IPS-18a (cell line): Measurements from ENCODE around the gene NSUN7.

ENCODE experiments used
- H3K27ac ChIP-seq: one replicate; pipeline ENCODE4 v1.5.1; 2013; ENCODE audit warnings: low read length
- H3K27me3 ChIP-seq: one replicate; pipeline ENCODE4 v1.6.1; 2013; ENCODE audit warnings: mild to moderate bottlenecking, low read length; ENCODE audit not compliant: control insufficient read depth, insufficient read depth
- H3K36me3 ChIP-seq: one replicate; pipeline ENCODE4 v1.6.1; 2013; ENCODE audit warnings: low read depth, low read length; ENCODE audit not compliant: control insufficient read depth
- H3K4me1 ChIP-seq: one replicate; pipeline ENCODE4 v1.6.1; 2013; ENCODE audit warnings: low read depth, low read length; ENCODE audit not compliant: control insufficient read depth
- H3K4me3 ChIP-seq: one replicate; pipeline ENCODE4 v1.5.1; 2013; ENCODE audit warnings: low read length
- H3K9ac ChIP-seq: one replicate; pipeline ENCODE4 v1.6.1; 2013; ENCODE audit warnings: mild to moderate bottlenecking, low read length, moderate library complexity
- H3K9me3 ChIP-seq: one replicate; pipeline ENCODE4 v1.6.1; 2013; ENCODE audit warnings: low read depth, low read length; ENCODE audit not compliant: control insufficient read depth

Gene NSUN7

DNA sequence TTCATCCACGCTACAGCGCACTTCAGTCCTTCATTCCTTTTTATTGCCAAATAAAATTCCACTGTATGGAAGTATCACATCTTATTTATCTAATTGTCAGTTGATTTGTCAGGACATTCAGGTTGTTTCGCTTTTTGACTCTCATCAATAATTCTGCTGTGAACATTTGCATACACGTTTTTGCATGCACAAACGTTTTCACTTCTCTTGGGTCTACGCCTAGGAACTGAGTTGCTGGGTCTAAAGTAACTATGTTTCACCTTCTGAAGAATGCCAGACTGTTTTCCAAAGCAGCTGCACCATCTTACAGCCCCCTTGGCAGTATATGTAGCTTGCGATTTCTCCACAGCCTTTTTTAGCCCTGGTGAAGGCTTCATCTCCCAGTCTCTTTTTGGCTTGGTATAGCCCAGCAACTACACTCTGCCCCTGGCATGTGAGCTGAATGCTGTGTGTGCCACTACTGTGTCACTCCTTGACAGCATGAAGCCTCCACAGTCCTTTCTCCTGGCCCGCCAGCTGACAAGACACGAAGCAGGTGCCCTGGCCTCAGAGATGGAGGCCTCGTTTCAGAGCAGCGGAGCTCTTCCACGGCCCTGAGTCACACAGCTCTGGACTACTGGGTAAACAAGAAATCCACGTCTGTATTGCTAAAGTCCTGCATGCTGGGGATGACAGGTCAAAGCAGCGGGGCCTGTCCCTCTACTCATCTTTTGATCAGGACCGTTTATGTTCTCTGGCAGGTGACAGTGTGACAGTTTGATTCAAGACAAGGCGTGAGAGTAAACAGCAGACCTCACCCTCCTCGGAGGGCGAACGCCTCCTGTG lies 75.5 kb downstream of the NSUN7 start:
- Histone ChIP-seq H3K9me3 (no peaks in the 10 kb centered on the region), H3K4me1 (no peaks in the 10 kb centered on the region), H3K36me3 (peaks cover 68% of the 10 kb centered on the region), H3K27me3 (no peaks in the 10 kb centered on the region), H3K4me3 (no peak overlapping the region), H3K9ac (no peak overlapping the region), H3K27ac (no peak overlapping the region)

DNA sequence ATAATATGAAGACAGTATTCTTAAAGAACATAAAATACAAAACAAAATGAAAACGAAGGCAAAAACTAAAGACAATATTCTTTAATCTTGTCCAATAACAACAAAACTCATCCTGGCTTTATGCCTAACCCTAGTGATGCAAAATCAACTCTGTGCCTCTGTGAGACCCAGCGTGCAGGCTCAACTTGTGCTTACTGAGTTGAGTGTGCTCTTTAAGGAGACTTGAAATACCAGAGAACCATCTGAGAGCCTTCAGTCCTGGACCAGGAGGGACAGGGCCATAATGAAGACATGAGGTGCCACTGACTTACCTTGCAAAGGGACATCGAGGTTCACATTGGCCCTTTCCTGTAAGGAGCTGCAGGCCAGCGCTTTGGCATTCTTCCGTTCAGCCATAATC lies 77.1 kb downstream of the NSUN7 start:
- Histone ChIP-seq H3K9me3 (no peaks in the 10 kb centered on the region), H3K9ac (no peak overlapping the region), H3K27me3 (no peaks in the 10 kb centered on the region), H3K27ac (no peak overlapping the region), H3K4me1 (no peaks in the 10 kb centered on the region), H3K36me3 (peaks cover 59% of the 10 kb centered on the region), H3K4me3 (no peak overlapping the region)

DNA sequence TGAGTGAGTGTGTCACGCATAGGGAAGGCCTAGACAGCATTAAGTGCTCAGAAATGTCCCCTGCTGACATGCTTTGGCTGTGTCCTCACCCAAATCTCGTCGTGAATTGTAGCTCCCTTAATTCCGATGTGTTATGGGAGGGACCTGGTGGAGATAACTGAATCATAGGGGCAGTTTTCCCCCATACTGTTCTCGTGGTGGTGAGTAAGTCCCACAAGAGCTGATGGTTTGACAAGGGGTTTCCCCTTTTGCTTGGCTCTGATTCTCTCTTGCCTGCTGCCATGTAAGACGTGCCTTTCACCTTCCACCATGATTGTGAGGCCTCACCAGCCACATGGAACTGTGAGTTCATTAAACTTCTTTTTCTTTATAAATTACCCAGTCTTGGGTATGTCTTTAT lies 78.0 kb downstream of the NSUN7 start:
- no peak overlapping the region for H3K4me3 ChIP-seq
- no peaks in the 10 kb centered on the region for H3K9me3 ChIP-seq
- peaks cover 50% of the 10 kb centered on the region for H3K36me3 ChIP-seq
- H3K4me1 ChIP-seq, result no peaks in the 10 kb centered on the region
- no peak overlapping the region for H3K9ac ChIP-seq
- H3K27me3 ChIP-seq, result no peaks in the 10 kb centered on the region
- no peak overlapping the region for H3K27ac ChIP-seq

DNA sequence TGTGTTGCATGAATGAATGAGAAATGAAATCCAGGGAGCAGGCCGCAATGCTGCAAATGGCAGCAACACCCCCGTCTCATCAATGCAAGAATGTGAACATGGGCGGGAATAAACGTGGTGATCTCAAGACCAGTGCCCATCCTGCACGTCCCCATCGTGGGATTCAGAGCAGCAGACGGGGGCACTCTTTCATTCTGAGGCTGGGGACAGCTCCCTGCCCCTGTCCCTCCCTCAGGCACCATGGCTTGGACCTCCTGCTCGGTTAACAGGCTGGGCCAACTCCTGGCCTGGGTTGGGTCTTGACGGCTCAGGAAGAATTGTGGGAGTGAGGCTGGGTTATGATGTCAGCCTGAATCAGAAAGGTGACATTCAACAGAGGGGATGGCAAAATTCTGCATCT lies 78.9 kb downstream of the NSUN7 start:
- Histone ChIP-seq H3K4me3 (no peak overlapping the region), H3K4me1 (no peaks in the 10 kb centered on the region), H3K27ac (no peak overlapping the region), H3K36me3 (peaks cover 41% of the 10 kb centered on the region), H3K9me3 (no peaks in the 10 kb centered on the region), H3K9ac (no peak overlapping the region), H3K27me3 (no peaks in the 10 kb centered on the region)

DNA sequence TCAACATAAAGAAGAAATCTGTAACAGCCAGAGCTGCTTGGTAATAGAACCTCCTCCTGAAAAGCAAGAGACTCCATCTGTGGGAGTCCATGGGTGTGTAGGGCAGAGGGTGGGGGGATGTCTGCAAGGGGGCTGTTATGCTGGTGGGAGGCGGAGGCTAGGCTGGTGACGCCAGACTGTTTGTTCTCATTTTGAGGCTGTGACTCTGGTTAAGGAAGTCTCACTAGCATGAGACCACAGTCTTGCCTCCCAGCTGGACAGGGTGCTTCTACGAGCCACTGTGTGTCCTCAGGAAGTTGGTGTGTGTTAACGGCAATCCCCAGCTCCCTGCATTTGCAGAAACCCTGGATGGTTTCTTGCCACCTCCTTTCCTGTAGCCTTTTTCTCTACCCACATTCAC lies 79.8 kb downstream of the NSUN7 start:
- no peak overlapping the region for H3K27ac ChIP-seq
- no peaks in the 10 kb centered on the region for H3K9me3 ChIP-seq
- no peaks in the 10 kb centered on the region for H3K4me1 ChIP-seq
- H3K27me3 ChIP-seq, result no peaks in the 10 kb centered on the region
- peaks cover 39% of the 10 kb centered on the region for H3K36me3 ChIP-seq
- no peak overlapping the region for H3K9ac ChIP-seq
- H3K4me3 ChIP-seq, result no peak overlapping the region

DNA sequence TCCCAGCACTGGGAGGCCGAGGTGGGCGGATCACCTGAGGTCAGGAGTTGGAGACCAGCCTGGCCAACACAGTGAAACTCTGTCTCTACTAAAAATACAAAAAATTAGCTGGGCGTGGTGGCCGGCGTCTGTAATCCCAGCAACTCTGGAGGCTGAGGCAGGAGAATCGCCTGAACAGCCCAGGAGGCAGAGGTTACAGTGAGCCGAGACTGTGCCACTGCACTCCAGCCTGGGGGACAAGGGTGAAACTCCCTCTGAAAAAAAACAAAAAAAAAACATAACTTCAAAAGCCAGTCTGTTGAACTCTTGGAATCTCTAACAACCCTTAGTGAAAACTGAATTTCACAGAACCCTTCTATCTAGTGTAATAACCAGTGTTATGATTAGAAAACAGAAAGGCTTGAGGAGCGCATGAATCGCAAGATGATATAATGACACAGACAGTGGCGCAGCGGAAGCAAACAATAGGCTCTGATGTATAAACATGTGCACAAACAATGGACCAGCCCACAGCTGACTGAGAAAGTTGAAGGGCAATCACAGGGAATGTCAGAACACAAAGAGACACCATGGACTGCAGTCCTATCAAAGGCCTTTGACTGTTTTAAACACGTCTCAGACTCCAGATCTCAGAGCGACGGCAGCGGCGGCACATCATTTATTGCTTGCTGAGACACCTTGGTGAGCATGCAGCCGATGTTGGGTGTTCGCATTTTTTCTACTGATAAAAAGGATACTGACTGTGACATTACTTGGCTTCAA lies 81.6 kb downstream of the NSUN7 start:
- H3K4me1 ChIP-seq, result no peaks in the 10 kb centered on the region
- H3K36me3 ChIP-seq, result peaks cover 24% of the 10 kb centered on the region
- no peak overlapping the region for H3K9ac ChIP-seq
- no peaks in the 10 kb centered on the region for H3K9me3 ChIP-seq
- H3K27me3 ChIP-seq, result no peaks in the 10 kb centered on the region
- H3K27ac ChIP-seq, result no peak overlapping the region
- no peak overlapping the region for H3K4me3 ChIP-seq

DNA sequence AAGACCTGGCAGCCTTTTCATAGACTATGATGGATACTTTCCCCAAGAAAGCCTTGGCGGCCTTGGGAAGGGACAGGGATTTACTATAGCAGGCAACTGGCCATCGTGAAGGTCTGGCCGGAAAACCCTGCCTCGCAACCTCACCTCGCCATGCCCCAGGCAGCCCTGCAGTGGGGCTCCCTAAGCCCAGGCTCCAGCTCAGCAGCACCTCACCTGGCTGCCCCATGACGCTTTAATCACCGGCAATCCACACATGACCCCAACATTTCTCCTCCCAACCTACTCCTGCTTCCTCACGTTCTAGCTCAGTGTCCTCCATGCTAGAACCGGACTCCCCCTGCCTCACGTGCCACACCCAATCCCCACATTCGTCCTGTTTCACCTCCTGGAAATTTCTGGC lies 82.4 kb downstream of the NSUN7 start:
- Histone ChIP-seq H3K27ac (no peak overlapping the region), H3K36me3 (peaks cover 17% of the 10 kb centered on the region), H3K9ac (no peak overlapping the region), H3K4me1 (no peaks in the 10 kb centered on the region), H3K4me3 (no peak overlapping the region), H3K27me3 (no peaks in the 10 kb centered on the region), H3K9me3 (no peaks in the 10 kb centered on the region)

DNA sequence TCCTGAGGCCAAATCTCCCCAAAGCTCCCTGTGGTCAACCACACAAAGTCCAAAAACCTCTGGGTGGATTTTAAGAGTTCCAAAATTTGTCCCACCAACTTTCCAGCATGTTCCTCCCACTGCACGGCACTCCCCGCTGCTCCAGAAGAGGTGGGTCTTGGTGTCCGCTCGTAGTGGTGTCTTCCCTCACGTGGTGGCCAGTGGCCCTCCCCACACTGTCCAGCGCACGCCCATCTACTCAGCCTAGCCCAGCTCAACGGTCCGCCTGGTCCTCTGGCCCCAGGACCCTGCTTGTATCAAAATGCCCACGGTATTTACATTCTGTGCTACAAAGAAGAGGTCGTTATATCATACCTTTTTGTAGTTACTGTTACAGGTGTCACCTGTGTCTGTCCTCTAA lies 83.5 kb downstream of the NSUN7 start:
- Histone ChIP-seq H3K9ac (no peak overlapping the region), H3K36me3 (peaks cover 15% of the 10 kb centered on the region), H3K27me3 (no peaks in the 10 kb centered on the region), H3K4me1 (no peaks in the 10 kb centered on the region), H3K4me3 (no peak overlapping the region), H3K9me3 (no peaks in the 10 kb centered on the region), H3K27ac (no peak overlapping the region)

DNA sequence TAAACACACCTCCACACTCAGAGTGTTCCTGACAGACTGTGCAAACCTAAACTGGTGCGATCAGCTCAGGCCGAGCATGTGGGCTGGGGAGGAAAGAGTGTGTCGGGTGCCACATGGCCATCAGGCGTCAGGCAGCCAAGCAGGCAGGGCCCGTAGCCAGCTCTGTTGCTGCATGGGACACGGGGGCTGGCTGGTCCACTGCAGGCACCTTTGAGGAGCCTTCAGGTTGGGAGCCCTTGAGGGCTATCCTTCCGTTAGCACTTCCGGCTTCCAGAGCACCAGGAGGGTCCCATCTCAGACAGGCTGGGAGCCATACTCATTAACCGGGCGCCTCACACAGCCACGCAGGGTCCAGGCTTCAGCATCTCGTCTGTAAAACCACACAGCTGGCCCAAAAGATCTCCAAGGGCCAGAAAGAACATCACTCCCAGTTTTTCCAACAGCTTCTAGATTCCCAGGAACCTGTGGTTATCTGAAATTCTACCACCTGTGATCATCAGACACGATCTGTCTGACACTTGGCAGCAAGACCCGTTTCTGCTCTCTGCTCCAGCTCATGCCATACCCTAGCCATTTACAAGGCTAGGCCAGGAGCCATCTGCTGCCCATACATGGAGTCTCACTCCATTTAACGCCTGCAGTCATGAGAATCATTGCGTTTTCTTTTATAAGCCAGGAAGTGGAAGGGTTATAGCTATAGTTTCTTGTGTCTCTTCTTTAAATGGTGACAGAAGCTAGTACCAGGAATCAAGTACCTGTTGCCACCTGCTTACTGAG lies 87.5 kb downstream of the NSUN7 start:
- Histone ChIP-seq H3K27ac (no peak overlapping the region), H3K4me1 (peaks cover 4% of the 10 kb centered on the region)

DNA sequence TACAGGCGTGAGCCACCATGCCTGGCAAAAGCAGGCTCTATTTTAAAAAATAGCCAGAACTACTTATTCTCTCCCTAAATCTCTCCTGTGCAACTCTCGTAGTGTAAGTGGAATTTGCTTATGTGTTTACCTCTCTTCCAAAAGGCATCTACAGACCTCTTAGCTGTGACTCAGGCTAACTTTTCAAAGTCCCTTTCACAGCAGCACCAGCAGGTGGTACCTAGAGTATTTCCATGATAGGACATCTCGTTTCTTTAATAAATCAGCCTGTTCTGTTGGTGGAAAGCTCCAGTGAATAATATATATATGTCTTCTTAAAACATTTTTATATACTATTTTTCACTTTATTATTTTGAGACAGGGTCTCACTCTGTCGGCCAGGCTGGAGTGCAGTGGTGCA lies 89.0 kb downstream of the NSUN7 start:
- no peak overlapping the region for H3K9ac ChIP-seq
- H3K36me3 ChIP-seq, result peaks cover 4% of the 10 kb centered on the region
- no peak overlapping the region for H3K27ac ChIP-seq
- H3K4me3 ChIP-seq, result no peak overlapping the region
- H3K4me1 ChIP-seq, result peaks cover 4% of the 10 kb centered on the region
- no peaks in the 10 kb centered on the region for H3K27me3 ChIP-seq
- H3K9me3 ChIP-seq, result no peaks in the 10 kb centered on the region

More for the DNA sequence above, 87.5 kb downstream of the NSUN7 start:
- Histone ChIP-seq H3K36me3 (peaks cover 4% of the 10 kb centered on the region), H3K9ac (no peak overlapping the region), H3K9me3 (no peaks in the 10 kb centered on the region), H3K27me3 (no peaks in the 10 kb centered on the region), H3K4me3 (no peak overlapping the region)

DNA sequence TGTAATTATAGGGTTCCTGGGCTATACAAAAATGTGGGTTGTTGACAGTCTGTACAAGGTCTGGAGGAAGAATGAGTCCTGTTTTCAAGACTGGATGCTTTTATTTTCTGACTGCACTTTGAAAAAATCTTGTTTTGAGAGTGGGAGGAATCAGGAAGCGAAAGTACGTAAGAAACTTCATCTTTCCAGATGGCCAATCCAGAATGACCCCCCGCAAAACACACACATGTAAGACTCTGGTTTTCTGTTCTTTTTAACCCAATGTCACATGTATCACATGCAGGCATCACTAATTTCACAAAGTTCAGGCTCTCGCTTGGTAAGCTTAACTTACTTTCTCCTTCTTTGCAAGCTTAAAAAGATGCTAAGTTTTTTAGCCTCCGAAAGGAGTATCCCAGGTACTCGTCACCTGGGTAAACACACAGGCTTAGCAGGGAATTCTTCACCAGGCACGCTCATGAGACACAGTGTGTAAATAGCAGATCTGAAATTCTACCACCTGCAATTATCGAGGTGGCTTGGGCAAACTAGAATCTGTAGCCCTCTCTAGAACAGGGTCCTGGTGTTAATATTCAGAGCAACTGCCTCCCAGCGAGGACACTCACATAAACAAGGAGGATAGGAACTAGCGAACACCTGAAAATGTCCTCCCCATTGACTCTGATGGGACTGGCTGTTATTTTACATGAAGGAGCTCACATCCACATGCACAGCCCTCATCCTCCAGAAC lies 90.7 kb downstream of the NSUN7 start:
- Histone ChIP-seq H3K4me1 (peaks cover 4% of the 10 kb centered on the region), H3K27ac (no peak overlapping the region), H3K27me3 (no peaks in the 10 kb centered on the region), H3K9me3 (no peaks in the 10 kb centered on the region), H3K9ac (no peak overlapping the region), H3K36me3 (peaks cover 8% of the 10 kb centered on the region), H3K4me3 (no peak overlapping the region)
